ENCODE data around the gene SLC66A3.

The SLC66A3 gene

DNA sequence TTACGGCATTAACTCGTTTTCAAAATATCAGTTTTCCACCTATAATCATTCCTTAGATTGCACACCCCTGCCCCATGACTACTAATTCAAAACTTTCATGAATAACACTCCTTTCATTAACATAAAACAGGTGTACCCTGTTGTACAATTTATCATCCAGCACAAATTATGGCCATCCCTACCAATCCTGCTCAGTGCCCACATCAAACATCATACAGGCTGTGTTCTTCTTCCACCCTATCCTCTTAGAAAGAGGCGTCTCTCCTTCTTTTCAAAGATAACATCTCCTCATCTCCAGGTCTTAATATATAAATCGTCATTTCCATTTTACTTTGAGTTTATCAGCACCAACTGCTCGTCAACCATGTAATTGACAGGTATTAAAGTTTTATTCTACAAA, 67.6 kb downstream of the SLC66A3 start:
- ATAC-seq: no peak

GRCh38 chr2:11224887-11225286, 69.6 kb downstream of the SLC66A3 start:
- no peak for ATAC-seq

DNA sequence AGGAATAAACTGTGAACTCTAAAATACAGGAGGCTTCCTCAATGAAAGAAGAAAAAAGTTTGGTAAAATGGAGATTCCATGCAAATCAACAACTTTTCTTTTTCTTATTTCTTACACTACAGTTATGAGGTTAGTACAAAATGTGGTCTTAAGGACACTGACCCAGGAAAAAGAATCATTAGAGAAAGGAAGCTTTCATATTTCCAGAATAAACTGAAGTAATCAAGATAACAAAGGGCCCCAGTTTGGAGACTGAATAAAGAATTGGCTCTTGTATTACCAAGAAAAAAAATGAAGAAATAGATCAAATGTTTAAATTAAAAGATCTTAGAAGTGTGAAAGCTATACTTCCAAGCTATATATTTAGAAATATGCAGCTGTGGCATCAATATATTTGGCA, 72.3 kb downstream of the SLC66A3 start:
- no peak for ATAC-seq

All from activated CD4-positive, CD25-positive, alpha-beta regulatory T cell treated with anti-CD3 and anti-CD28 coated beads, Interleukin-2, amount 50 U/mL, for 24 hours (primary cell).